Esophagus muscularis mucosa (tissue), 4 donors: ENCODE data around the gene CAMKMT. TPM values are rescaled to one million over a fixed set of nuclear protein-coding genes. Genes with fewer than 3 reads are reported as not detected.

Source experiments
- DNase-seq: peaks from one replicate; pipeline ENCODE4 v3.0.0-alpha.2; 2017; ENCODE audit errors: extremely low spot score
- H3K27ac ChIP-seq, 4 donors: fragments of 200-600 bp; sonication (generic); replicated peaks in 1 of 4; 1 replicate in 3 of 4; 2 replicates in 1 of 4; pipeline ENCODE4 v1.5.1; 2016 to 2019; ENCODE audit warnings: mild to moderate bottlenecking in 1 of 4
- H3K27me3 ChIP-seq, 4 donors: fragments of 200-600 bp; sonication (generic); one replicate each; pipeline versions ENCODE4 v1.5.1 to v1.6.0; 2016 to 2019
- H3K36me3 ChIP-seq, 4 donors: fragments of 200-600 bp; sonication (generic); one replicate each; pipeline ENCODE4 v1.5.1; 2016 to 2019
- H3K4me1 ChIP-seq, 4 donors: fragments of 200-600 bp; sonication (generic); one replicate each; pipeline ENCODE4 v1.5.1; 2016 to 2019
- H3K4me3 ChIP-seq, 4 donors: fragments of 200-600 bp; sonication (generic); 1 replicate in 2 of 4; 2 replicates in 2 of 4; pipeline ENCODE4 v1.5.1; 2016 to 2019; ENCODE audit warnings: mild to moderate bottlenecking in 4 of 4, moderate library complexity in 1 of 4
- H3K9me3 ChIP-seq, 4 donors: fragments of 200-600 bp; sonication (generic); 1 replicate in 3 of 4; 2 replicates in 1 of 4; pipeline ENCODE4 v1.5.1; 2016 to 2019
- CTCF ChIP-seq, 3 experiments: fragments of 200-600 bp in 2 of 3; fragments of 450-650 bp in 1 of 3; sonication (generic) in 2 of 3; IDR thresholded peaks; one replicate each; pipeline ENCODE4 v1.5.1; 2017 to 2019; ENCODE audit warnings: antibody characterized with exemption in 3 of 3, mild to moderate bottlenecking in 2 of 3, moderate library complexity in 1 of 3
- EP300 ChIP-seq: sonication (generic); formaldehyde crosslinking; IDR thresholded peaks from one replicate; pipeline ENCODE4 v1.6.1; 2017; ENCODE audit warnings: antibody characterized with exemption
- POLR2A ChIP-seq: fragments of 450-650 bp; IDR thresholded peaks from one replicate; pipeline ENCODE4 v1.6.1; 2017; ENCODE audit warnings: antibody characterized with exemption, moderate library complexity, mild to moderate bottlenecking, low read depth
- POLR2AphosphoS5 ChIP-seq, 2 donors: sonication (generic); formaldehyde crosslinking; IDR thresholded peaks; one replicate each; pipeline ENCODE4 v1.6.1; 2017; ENCODE audit warnings: antibody characterized with exemption in 2 of 2
- WGBS: methylation state at CpG from one replicate; pipeline ENCODE4 v1.1.5; 2018; 5-methylcytosine and 5-hydroxymethylcytosine counted together
- intact Hi-C: fragments of 100-400 bp; cut with DNase I; formaldehyde crosslinking; loops from one replicate; pipeline ENCODE4 v1.15.1; 2023
- total RNA-seq, 4 donors: library from RNA; depleted of rRNA; stranded (reverse); fragments of >200 nt; gene quantifications; one replicate each; pipeline versions ENCODE4 v1.1.0 to v1.2.1, GENCODE V29; 2016

Gene CAMKMT
- total RNA-seq, 4 donors from 2014 or later, result 5.8 to 8.3 (median 6.9) TPM

- 87% methylated on average over 4 of the region's 4 CpGs for WGBS
- TF ChIP-seq CTCF (IDR thresholded peaks at IDR 0.05), result no peak
- TF ChIP-seq POLR2AphosphoS5 (IDR thresholded peaks at IDR 0.05), result no peak
- TF ChIP-seq EP300, result no peak
- TF ChIP-seq POLR2A, result no peak
- DNase-seq, result no peak
- intact Hi-C loops, result no loop called here
- Histone ChIP-seq H3K36me3 (no peaks in the 10 kb centered on the region), H3K4me3 (no peak overlapping the region), H3K4me1 (no peaks in the 10 kb centered on the region), H3K27ac (no peak overlapping the region), H3K27me3 (no peaks in the 10 kb centered on the region), H3K9me3 (no peaks in the 10 kb centered on the region)
Observed at GRCh38 chr2:44632931-44633689, 271.4 kb downstream of the CAMKMT start.

GRCh38 chr2:44635725-44636124 lies 274.0 kb downstream of the CAMKMT start:
- H3K4me3 ChIP-seq, result no peak overlapping the region
- WGBS, result 84% methylated on average over 2 of the region's 2 CpGs
- H3K36me3 ChIP-seq, result no peaks in the 10 kb centered on the region
- no peaks in the 10 kb centered on the region for H3K9me3 ChIP-seq
- intact Hi-C loops, result no loop called here
- H3K27me3 ChIP-seq, result no peaks in the 10 kb centered on the region
- DNase-seq, result no peak
- no peaks in the 10 kb centered on the region for H3K4me1 ChIP-seq
- TF ChIP-seq POLR2A, result no peak
- no peak for TF ChIP-seq POLR2AphosphoS5 (IDR thresholded peaks at IDR 0.05)
- TF ChIP-seq EP300, result no peak
- no peak for TF ChIP-seq CTCF (IDR thresholded peaks at IDR 0.05)
- H3K27ac ChIP-seq, result no peak overlapping the region

- Histone ChIP-seq H3K27me3 (no peaks in the 10 kb centered on the region), H3K27ac (no peak overlapping the region), H3K4me1 (no peaks in the 10 kb centered on the region), H3K4me3 (no peak overlapping the region), H3K36me3 (no peaks in the 10 kb centered on the region), H3K9me3 (no peaks in the 10 kb centered on the region)
- no peak for TF ChIP-seq EP300
- TF ChIP-seq POLR2AphosphoS5 (IDR thresholded peaks at IDR 0.05), result no peak
- TF ChIP-seq CTCF (IDR thresholded peaks at IDR 0.05), result no peak
- TF ChIP-seq POLR2A, result no peak
- intact Hi-C loops, result no loop called here
- WGBS, result 59% methylated on average over 4 of the region's 4 CpGs
- DNase-seq, result no peak
Observed at GRCh38 chr2:44638649-44639048, 276.9 kb downstream of the CAMKMT start.

- Histone ChIP-seq H3K36me3 (no peaks in the 10 kb centered on the region), H3K27ac (no peak overlapping the region), H3K27me3 (no peaks in the 10 kb centered on the region), H3K9me3 (no peaks in the 10 kb centered on the region), H3K4me1 (no peaks in the 10 kb centered on the region), H3K4me3 (no peak overlapping the region)
- no peak for TF ChIP-seq EP300
- intact Hi-C loops, result no loop called here
- WGBS, result 100% methylated on average over 2 of the region's 2 CpGs
- no peak for DNase-seq
Observed at GRCh38 chr2:44639399-44639798, 277.7 kb downstream of the CAMKMT start.

GRCh38 chr2:44642123-44642857 lies 280.5 kb downstream of the CAMKMT start:
- TF ChIP-seq EP300, result no peak
- TF ChIP-seq POLR2A, result no peak
- no peak for TF ChIP-seq POLR2AphosphoS5 (IDR thresholded peaks at IDR 0.05)
- TF ChIP-seq CTCF (IDR thresholded peaks at IDR 0.05), result no peak
- no peaks in the 10 kb centered on the region for H3K4me1 ChIP-seq
- DNase-seq, result no peak
- no peaks in the 10 kb centered on the region for H3K9me3 ChIP-seq
- H3K27ac ChIP-seq, result no peak overlapping the region
- WGBS, result 77% methylated on average over 3 of the region's 3 CpGs
- no peak overlapping the region for H3K4me3 ChIP-seq
- H3K27me3 ChIP-seq, result no peaks in the 10 kb centered on the region
- intact Hi-C loops, result no loop called here
- no peaks in the 10 kb centered on the region for H3K36me3 ChIP-seq
